ENCODE measurements around the gene YBEY.

Gene YBEY

GRCh38 chr21:46329796-46330195 is 43.7 kb downstream of the YBEY start:
- DNase-seq (ENCODE audit: low read depth) = no peak

DNA sequence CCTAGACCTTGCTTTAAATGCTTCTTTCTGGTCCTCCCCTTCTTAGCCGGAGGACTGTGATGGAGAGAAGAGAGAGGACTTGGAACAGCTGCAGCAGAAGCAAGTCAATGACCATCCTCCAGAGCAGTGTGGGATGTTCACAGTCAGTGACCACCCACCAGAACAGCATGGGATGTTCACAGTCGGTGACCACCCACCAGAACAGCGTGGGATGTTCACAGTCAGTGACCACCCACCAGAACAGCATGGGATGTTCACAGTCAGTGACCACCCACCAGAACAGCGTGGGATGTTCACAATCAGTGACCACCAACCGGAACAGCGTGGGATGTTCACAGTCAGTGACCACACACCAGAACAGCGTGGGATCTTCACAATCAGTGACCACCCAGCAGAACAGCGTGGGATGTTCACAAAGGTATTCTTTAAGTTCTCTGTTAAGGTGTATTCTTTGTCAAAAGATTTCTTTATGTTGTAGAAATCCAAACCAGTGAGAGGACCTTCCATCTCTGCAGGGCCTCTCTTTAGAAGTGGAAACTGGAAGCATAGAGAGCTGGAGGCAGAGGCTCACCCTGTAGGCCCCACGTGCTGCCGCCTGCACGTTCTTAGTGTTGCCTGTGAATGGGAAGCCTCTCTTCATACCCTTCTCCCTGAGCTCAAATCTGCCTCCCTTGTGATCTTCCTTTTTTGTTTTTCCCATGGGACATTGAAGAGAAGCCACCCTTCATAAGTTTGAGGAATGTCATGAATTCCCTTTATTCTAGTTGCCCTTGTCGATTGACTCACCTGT is 48.4 kb downstream of the YBEY start:
- DNase-seq (ENCODE audit: low read depth) = no peak

DNA sequence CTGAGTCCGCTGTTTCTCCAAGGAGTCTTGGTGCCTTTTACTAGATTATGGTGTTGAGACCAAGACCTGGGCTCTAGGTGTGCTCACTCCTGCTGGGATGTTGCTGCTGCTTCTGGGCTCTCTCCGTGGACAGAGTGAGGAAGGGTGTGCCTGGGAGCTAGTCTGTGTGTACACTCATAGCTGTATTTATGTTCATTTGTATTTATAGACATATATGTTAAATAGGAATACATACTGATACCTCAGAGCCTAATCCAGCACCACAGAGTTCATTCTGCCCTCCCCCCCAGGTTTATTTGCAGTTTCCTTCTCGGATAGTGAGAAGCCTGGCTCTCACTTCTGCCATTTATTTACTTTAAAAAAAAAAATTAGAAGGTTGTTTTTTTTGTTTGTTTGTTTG is 50.5 kb downstream of the YBEY start:
- no peak for DNase-seq (ENCODE audit: low read depth)

GRCh38 chr21:46340998-46341397 is 54.9 kb downstream of the YBEY start:
- DNase-seq (ENCODE audit: low read depth) = no peak

DNA sequence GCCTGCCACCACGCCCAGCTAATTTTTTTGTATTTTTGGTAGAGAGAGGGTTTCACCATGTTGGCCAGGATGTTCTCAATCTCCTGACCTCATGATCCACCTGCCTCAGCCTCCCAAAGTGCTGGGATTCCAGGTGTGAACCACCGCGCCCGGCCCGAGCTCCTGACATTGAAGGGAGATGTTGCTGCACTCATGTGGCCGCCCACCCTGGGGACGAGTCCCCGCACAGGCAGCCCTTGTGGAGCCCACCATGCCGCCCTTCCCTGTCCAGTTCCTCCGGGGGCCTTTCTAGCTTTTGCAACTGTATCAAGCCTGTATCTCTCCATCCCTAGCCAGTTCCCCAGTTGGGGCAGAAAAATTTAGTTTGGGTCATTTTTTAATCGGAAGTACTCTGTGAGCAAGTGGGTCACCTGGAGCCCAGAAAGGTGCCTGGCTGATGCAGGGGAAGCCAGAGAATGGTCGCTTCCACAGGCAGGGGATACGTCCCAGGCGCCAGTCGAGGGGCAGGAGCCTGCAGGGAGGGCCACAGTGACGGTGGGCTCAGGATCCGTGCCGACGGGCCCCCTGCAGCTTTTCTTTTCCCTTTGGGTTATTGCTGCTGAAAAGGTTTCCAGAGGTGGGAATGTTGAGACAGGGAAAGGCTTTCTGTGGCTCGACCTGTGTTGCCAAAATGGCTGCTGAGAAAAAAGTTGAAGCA is 58.2 kb downstream of the YBEY start:
- no peak for DNase-seq (ENCODE audit: low read depth)

GRCh38 chr21:46345861-46346260 is 59.7 kb downstream of the YBEY start:
- no peak for DNase-seq (ENCODE audit: low read depth)

DNA sequence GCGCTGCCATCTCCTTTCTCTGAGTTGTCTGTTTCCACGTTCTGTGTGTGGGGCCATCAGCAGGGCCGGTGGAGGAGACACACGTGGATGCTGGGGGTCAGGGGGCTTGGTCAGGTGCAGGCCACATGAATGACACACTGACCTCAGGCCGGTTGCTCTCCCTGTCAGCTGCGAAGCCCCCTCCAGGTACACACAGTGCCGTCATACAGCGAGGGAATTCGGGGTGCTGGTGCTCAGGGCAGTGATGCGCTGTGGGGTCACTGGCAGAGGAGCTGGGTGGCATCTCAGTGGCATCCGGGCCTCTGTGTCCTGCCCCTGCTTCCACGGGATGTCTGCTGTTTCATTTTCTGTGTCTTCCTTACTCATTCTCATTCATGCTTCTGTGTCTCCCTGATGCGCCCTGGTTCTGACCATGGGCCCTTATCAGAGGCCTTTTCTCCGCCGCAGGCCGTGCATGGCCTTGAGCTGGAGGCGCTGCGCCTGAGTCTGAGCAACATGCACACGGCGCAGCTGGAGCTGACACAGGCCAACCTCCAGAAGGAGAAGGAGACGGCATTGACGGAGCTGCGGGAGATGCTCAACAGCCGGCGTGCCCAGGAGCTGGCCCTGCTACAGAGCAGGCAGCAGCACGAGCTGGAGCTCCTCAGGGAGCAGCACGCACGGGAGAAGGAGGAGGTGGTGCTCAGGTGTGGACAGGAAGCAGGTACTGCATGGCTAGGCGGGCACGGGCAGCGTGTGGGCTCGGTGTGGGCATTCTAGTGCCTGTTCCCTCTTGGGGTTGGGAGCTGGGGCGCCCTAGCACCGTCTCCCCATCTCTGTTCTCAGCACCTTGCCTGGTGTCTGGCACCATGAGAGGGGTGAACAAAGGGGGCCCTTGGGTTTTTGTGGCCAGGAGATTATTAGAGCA is 60.4 kb downstream of the YBEY start:
- no peak for DNase-seq (ENCODE audit: low read depth)

DNA sequence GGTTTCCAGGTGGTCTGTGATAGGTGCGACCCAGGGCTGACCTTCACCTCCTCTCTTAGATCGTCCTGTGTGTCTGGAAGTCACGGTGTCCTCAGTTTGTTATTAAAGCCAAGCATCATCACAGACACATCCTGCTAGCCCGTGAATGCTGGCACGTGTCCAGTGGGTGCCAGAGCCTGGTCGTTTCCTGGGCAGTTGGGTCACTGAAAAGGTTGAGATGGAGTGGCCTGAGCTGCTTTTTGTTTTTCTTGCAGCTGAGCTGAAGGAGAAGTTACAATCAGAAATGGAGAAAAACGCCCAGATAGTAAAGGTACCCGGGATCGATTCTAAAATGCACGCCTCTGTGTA is 61.0 kb downstream of the YBEY start:
- DNase-seq (ENCODE audit: low read depth) = no peak

Measured in stimulated activated CD8-positive, alpha-beta memory T cell treated with anti-CD3 and anti-CD28 coated beads, Interleukin-4, amount 100 ng/mL, for 24 hours (primary cell).